PFSK-1 (cell line): ENCODE results near the gene SIPA1L3.

Source experiments
- FOXP2 ChIP-seq: optimal IDR thresholded peaks from 2 replicates; pipeline ENCODE3; 2011; ENCODE audit warnings: borderline replicate concordance, control low read depth, inconsistent platforms; ENCODE audit not compliant: insufficient read depth; ENCODE audit errors: extremely low read length, extremely low read depth
- POLR2AphosphoS5 ChIP-seq: IDR thresholded peaks from 2 replicates; pipeline ENCODE4 v1.6.1; 2012; ENCODE audit warnings: low read depth, mild to moderate bottlenecking, control low read depth, low read length, moderate library complexity
- TAF1 ChIP-seq: IDR thresholded peaks from 2 replicates; pipeline ENCODE4 v1.6.1; 2012; ENCODE audit warnings: low read length, control low read depth, borderline replicate concordance; ENCODE audit not compliant: insufficient read depth
- TF ChIP-seq, protein P1 (sequence below), 2 experiments: IDR thresholded peaks; 2 replicates each; pipeline versions ENCODE4 v1.6.1 to v1.8.0; 2011 to 2012; ENCODE audit warnings: low read depth in 2 of 2, low read length in 2 of 2, control low read depth in 1 of 2, inconsistent platforms in 1 of 2, mild to moderate bottlenecking in 1 of 2, moderate library complexity in 1 of 2; ENCODE audit not compliant: insufficient read depth in 1 of 2

DNA sequence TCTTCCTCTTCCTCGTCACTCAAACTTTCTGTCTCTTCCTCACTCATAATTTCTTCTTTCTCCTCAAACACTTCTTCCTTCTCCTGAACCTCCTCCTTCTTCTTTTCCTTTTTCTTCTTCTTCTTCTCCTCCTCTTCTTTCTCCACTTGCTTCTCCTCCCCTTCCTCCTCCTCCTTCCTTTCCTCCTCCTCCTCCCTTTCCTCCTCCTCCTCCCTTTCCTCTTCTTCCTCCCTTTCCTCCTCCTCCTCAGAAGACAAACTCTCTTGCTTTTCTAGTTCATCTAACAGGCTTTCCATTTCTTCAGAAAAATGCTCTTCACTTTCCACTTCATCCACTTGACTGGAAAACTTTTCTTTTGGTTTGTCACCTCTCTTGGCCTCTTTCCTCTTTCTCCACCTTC lies 20.4 kb upstream of the SIPA1L3 start:
- TF ChIP-seq, protein P1, sequence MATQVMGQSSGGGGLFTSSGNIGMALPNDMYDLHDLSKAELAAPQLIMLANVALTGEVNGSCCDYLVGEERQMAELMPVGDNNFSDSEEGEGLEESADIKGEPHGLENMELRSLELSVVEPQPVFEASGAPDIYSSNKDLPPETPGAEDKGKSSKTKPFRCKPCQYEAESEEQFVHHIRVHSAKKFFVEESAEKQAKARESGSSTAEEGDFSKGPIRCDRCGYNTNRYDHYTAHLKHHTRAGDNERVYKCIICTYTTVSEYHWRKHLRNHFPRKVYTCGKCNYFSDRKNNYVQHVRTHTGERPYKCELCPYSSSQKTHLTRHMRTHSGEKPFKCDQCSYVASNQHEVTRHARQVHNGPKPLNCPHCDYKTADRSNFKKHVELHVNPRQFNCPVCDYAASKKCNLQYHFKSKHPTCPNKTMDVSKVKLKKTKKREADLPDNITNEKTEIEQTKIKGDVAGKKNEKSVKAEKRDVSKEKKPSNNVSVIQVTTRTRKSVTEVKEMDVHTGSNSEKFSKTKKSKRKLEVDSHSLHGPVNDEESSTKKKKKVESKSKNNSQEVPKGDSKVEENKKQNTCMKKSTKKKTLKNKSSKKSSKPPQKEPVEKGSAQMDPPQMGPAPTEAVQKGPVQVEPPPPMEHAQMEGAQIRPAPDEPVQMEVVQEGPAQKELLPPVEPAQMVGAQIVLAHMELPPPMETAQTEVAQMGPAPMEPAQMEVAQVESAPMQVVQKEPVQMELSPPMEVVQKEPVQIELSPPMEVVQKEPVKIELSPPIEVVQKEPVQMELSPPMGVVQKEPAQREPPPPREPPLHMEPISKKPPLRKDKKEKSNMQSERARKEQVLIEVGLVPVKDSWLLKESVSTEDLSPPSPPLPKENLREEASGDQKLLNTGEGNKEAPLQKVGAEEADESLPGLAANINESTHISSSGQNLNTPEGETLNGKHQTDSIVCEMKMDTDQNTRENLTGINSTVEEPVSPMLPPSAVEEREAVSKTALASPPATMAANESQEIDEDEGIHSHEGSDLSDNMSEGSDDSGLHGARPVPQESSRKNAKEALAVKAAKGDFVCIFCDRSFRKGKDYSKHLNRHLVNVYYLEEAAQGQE (IDR thresholded peaks at IDR 0.05; ENCODE audit: insufficient read depth in 1 of 2, low read depth in 2 of 2, low read length in 2 of 2) = no peak
- TF ChIP-seq POLR2AphosphoS5 (no peak), TAF1 (no peak), FOXP2 (no peak)
